ENCODE data around the gene PGAM2.

GRCh38 chr7:44094365-44094764 is 29.0 kb upstream of the PGAM2 start:
- TF ChIP-seq JUN (IDR thresholded peaks at IDR 0.05) (no peak), ZFP36 (IDR thresholded peaks at IDR 0.05; ENCODE audit: borderline replicate concordance, partially characterized antibody) (no peak), CTCF (IDR thresholded peaks at IDR 0.05) (no peak)
